Measurements from ENCODE around the gene POLR2E.

POLR2E gene

GRCh38 chr19:1098177-1099051 is 3.2 kb upstream of the POLR2E start:
- no peak for DNase-seq (ENCODE audit: low read depth in 2 of 3, low spot score in 1 of 3)

GRCh38 chr19:1097810-1098176 is 2.6 kb upstream of the POLR2E start:
- no peak for DNase-seq (ENCODE audit: low read depth in 2 of 3, low spot score in 1 of 3)

- no peak for DNase-seq (ENCODE audit: low read depth in 2 of 3, low spot score in 1 of 3)
Measured at GRCh38 chr19:1094655-1094977, 559 bp downstream of the POLR2E start.

- no peak for DNase-seq (ENCODE audit: low read depth in 2 of 3, low spot score in 1 of 3)
Measured at GRCh38 chr19:1093811-1094553, 1.2 kb downstream of the POLR2E start.

- DNase-seq (ENCODE audit: low read depth in 2 of 3, low spot score in 1 of 3), result no peak
Measured at GRCh38 chr19:1093330-1093729, 1.8 kb downstream of the POLR2E start.

- DNase-seq (ENCODE audit: low read depth in 2 of 3, low spot score in 1 of 3), result no peak
Measured at GRCh38 chr19:1091544-1092175, 3.5 kb downstream of the POLR2E start.

- DNase-seq (ENCODE audit: low read depth in 2 of 3, low spot score in 1 of 3), result no peak
Measured at GRCh38 chr19:1090731-1091543, 4.2 kb downstream of the POLR2E start.

GRCh38 chr19:1089891-1090290 is 5.3 kb downstream of the POLR2E start:
- DNase-seq (ENCODE audit: low read depth in 2 of 3, low spot score in 1 of 3), result no peak

- no peak for DNase-seq (ENCODE audit: low read depth in 2 of 3, low spot score in 1 of 3)
Measured at GRCh38 chr19:1089126-1089771, 5.9 kb downstream of the POLR2E start.

- DNase-seq (ENCODE audit: low read depth in 2 of 3, low spot score in 1 of 3), result no peak
Measured at GRCh38 chr19:1088416-1089010, 6.7 kb downstream of the POLR2E start.

- DNase-seq (ENCODE audit: low read depth in 2 of 3, low spot score in 1 of 3), result no peak
Measured at GRCh38 chr19:1087813-1088415, 7.3 kb downstream of the POLR2E start.

GRCh38 chr19:1086613-1087012 is 8.6 kb downstream of the POLR2E start:
- no peak for DNase-seq (ENCODE audit: low read depth in 2 of 3, low spot score in 1 of 3)

- no peak for DNase-seq (ENCODE audit: low read depth in 2 of 3, low spot score in 1 of 3)
Measured at GRCh38 chr19:1085676-1086442, 9.3 kb downstream of the POLR2E start.

- DNase-seq (ENCODE audit: low read depth in 2 of 3, low spot score in 1 of 3), result no peak
Measured at GRCh38 chr19:1085053-1085658, 10.0 kb downstream of the POLR2E start.

- no peak for DNase-seq (ENCODE audit: low read depth in 2 of 3, low spot score in 1 of 3)
Measured at GRCh38 chr19:1084024-1084868, 10.9 kb downstream of the POLR2E start.

- no peak for DNase-seq (ENCODE audit: low read depth in 2 of 3, low spot score in 1 of 3)
Measured at GRCh38 chr19:1082928-1083816, 12.0 kb downstream of the POLR2E start.

Measured in stimulated activated CD4-positive, alpha-beta T cell treated with anti-CD3 and anti-CD28 coated beads, Interleukin-12 subunit alpha, Interleukin-12 subunit beta, amount 100 ng/mL, for 48 hours (primary cell).